Right lobe of liver (tissue), 6 donors: ENCODE data around the gene LINC00237. TPM values are rescaled to one million over a fixed set of nuclear protein-coding genes. Genes with fewer than 3 reads are reported as not detected.
A peak's percentile ranks its signal among the peaks of the same experiment; 100 is the strongest.

ENCODE experiments used
- ATAC-seq, 4 donors: fragments of 200-7000 bp; cut with Tn5 transposase; one replicate each; pipeline ENCODE4 v1.9.1; 2020; ENCODE audit warnings: mild to moderate bottlenecking in 4 of 4, moderate library complexity in 4 of 4
- DNase-seq, 3 donors: peaks; one replicate each; pipeline ENCODE4 v3.0.0-alpha.2; 2020
- H3K27ac ChIP-seq, 3 donors: fragments of 200-600 bp; one replicate each; pipeline ENCODE4 v1.8.0; 2022
- H3K27me3 ChIP-seq, 2 donors: fragments of 200-600 bp; one replicate each; pipeline ENCODE4 v1.8.0; 2022
- H3K36me3 ChIP-seq, 4 donors: fragments of 200-600 bp; sonication (generic) in 1 of 4; one replicate each; pipeline versions ENCODE4 v1.5.1 to v1.8.0; 2017 to 2022; ENCODE audit warnings: control low read depth in 1 of 4
- H3K4me1 ChIP-seq, 4 donors: fragments of 200-600 bp; sonication (generic) in 1 of 4; one replicate each; pipeline versions ENCODE4 v1.5.1 to v1.8.0; 2017 to 2022; ENCODE audit warnings: control low read depth in 1 of 4
- H3K4me3 ChIP-seq, 3 donors: fragments of 200-600 bp; one replicate each; pipeline ENCODE4 v1.8.0; 2022
- H3K9me3 ChIP-seq, 4 donors: fragments of 200-600 bp; sonication (generic) in 1 of 4; one replicate each; pipeline versions ENCODE4 v1.5.1 to v1.8.0; 2017 to 2022; ENCODE audit warnings: control low read depth in 1 of 4
- CTCF ChIP-seq, 4 donors: fragments of 200-600 bp in 3 of 4; fragments of 450-650 bp in 1 of 4; IDR thresholded peaks; one replicate each; pipeline versions ENCODE4 v1.5.1 to v1.8.0; 2016 to 2022; ENCODE audit warnings: antibody characterized with exemption in 4 of 4, mild to moderate bottlenecking in 2 of 4
- POLR2A ChIP-seq: fragments of 450-650 bp; IDR thresholded peaks from one replicate; pipeline ENCODE4 v1.6.1; 2017; ENCODE audit warnings: antibody characterized with exemption, mild to moderate bottlenecking
- WGBS: methylation state at CpG from one replicate; pipeline ENCODE4 v1.1.6; 2018; ENCODE audit warnings: low coverage, low lambda C conversion rate; ENCODE audit not compliant: insufficient coverage; ENCODE audit errors: missing lambda C conversion rate; 5-methylcytosine and 5-hydroxymethylcytosine counted together
- intact Hi-C, 2 donors: fragments of 100-400 bp; cut with DNase I; formaldehyde crosslinking; loops; one replicate each; pipeline versions ENCODE4 v1.11.2 to v1.14.1; 2022
- small RNA-seq, 2 experiments: library from RNA; depleted of rRNA; stranded (forward); fragments of <200 nt; gene quantifications; one replicate each; pipeline ENCODE3, GENCODE V24; 2016
- total RNA-seq, 6 experiments: library from RNA; depleted of rRNA in 2 of 6; stranded (reverse); fragments of >200 nt in 2 of 6; fragmentation: NEBNext Ultra II Directional in 3 of 6; extraction: Animal tissue kit (Norgen Biotek cat#: 25700) in 3 of 6; gene quantifications; one replicate each; pipeline versions ENCODE4 v1.1.0 to v1.2.4, GENCODE V29; 2016 to 2023
- donor health status: DM: no; HTN: yes; CAD: no.
- donor health status: DM: no; HTN: no; CAD: no.
- donor health status: DM: no; HTN: no; CAD: no.
- donor health status: DM: no; HTN: yes; CAD: no.
- donor health status: DM: no; HTN: yes; CAD: no.

Gene LINC00237
- total RNA-seq, 6 experiments from 2014 or later: not detected

GRCh38 chr20:21049305-21049828, 56.8 kb downstream of the LINC00237 start:
- H3K27ac ChIP-seq: no peak overlapping the region
- no peaks in the 10 kb centered on the region for H3K36me3 ChIP-seq
- DNase-seq: no peak
- no peak for TF ChIP-seq CTCF (IDR thresholded peaks at IDR 0.05)
- no peak for TF ChIP-seq POLR2A
- 78% methylated on average over 3 of the region's 6 CpGs for WGBS
- H3K4me1 ChIP-seq: no peaks in the 10 kb centered on the region
- H3K9me3 ChIP-seq: no peaks in the 10 kb centered on the region
- intact Hi-C loops: no loop called here
- H3K4me3 ChIP-seq: no peak overlapping the region
- no peak for ATAC-seq
- H3K27me3 ChIP-seq: no peaks in the 10 kb centered on the region

- TF ChIP-seq CTCF (IDR thresholded peaks at IDR 0.05): peak; percentile 38 to 73 (median 56)
- TF ChIP-seq POLR2A: no peak
- intact Hi-C loops: no loop called here
- Histone ChIP-seq H3K4me3 (no peak overlapping the region), H3K4me1 (no peaks in the 10 kb centered on the region), H3K36me3 (no peaks in the 10 kb centered on the region), H3K27ac (no peak overlapping the region), H3K9me3 (no peaks in the 10 kb centered on the region), H3K27me3 (no peaks in the 10 kb centered on the region)
- peak; percentile 80 to 85 (median 82) for ATAC-seq
- DNase-seq: peak; percentile 52 to 62 (median 55)
- 61% methylated on average over 5 of the region's 5 CpGs for WGBS
These were observed 57.3 kb downstream of the LINC00237 start for GRCh38 chr20:21048841-21049273.

GRCh38 chr20:21047981-21048380, 58.2 kb downstream of the LINC00237 start:
- ATAC-seq (no peak), DNase-seq (no peak)
- H3K9me3 ChIP-seq: no peaks in the 10 kb centered on the region
- no peaks in the 10 kb centered on the region for H3K4me1 ChIP-seq
- no peak overlapping the region for H3K4me3 ChIP-seq
- TF ChIP-seq POLR2A (no peak), CTCF (IDR thresholded peaks at IDR 0.05) (no peak)
- intact Hi-C loops: no loop called here
- 61% methylated on average over 6 of the region's 6 CpGs for WGBS
- no peaks in the 10 kb centered on the region for H3K36me3 ChIP-seq
- no peak overlapping the region for H3K27ac ChIP-seq
- H3K27me3 ChIP-seq: no peaks in the 10 kb centered on the region

GRCh38 chr20:21046413-21047070, 59.6 kb downstream of the LINC00237 start:
- no peak for ATAC-seq

More at GRCh38 chr20:21046413-21047070, 59.6 kb downstream of the LINC00237 start:
- Histone ChIP-seq H3K27me3 (no peaks in the 10 kb centered on the region), H3K27ac (no peak overlapping the region), H3K4me1 (no peaks in the 10 kb centered on the region), H3K36me3 (no peaks in the 10 kb centered on the region), H3K9me3 (no peaks in the 10 kb centered on the region), H3K4me3 (no peak overlapping the region)
- WGBS: 23% methylated on average over 2 of the region's 2 CpGs
- intact Hi-C loops: no loop called here
- no peak for DNase-seq
- TF ChIP-seq CTCF (IDR thresholded peaks at IDR 0.05): no peak
- no peak for TF ChIP-seq POLR2A

Small RNAs within 50 kb of the gene (small RNA-seq; reads per million reads assigned to genes)
- 0 to 0.10 reads per million in 2 experiments for gene RNA5SP477

Other genes with a start within 250 kb of the LINC00237 start
- gene KIZ, start 19.7 kb upstream of the LINC00237 start, total RNA-seq: 10 to 100 TPM in 1 of 6 experiments, 1 to 10 TPM in 5; 5.1 to 11.5 (median 7.4) TPM
- gene XRN2, start 197.0 kb upstream of the LINC00237 start, total RNA-seq: 10 to 100 TPM; 18.2 to 39.5 (median 26.7) TPM